Fibroblast of lung (primary cell): Measurements from ENCODE around the gene ZNF275. TPM values are rescaled to one million over a fixed set of nuclear protein-coding genes. Genes with fewer than 3 reads are reported as not detected.

Source experiments
- DNase-seq, 2 donors: peaks; one replicate each; pipeline versions ENCODE4 v3.0.0 to v3.0.0-alpha.2; 2010; ENCODE audit warnings: low read depth in 2 of 2
- H2AFZ ChIP-seq: 2 replicates; pipeline ENCODE4 v1.5.1; 2012; ENCODE audit warnings: low read length, control low read depth, inconsistent platforms
- H3K27ac ChIP-seq: 2 replicates; pipeline ENCODE4 v1.5.1; 2011; ENCODE audit warnings: low read length, control low read depth; ENCODE audit not compliant: insufficient read depth
- H3K27me3 ChIP-seq: 2 replicates; pipeline ENCODE4 v1.5.1; 2011; ENCODE audit warnings: mild to moderate bottlenecking, low read length; ENCODE audit not compliant: control insufficient read depth, insufficient read depth
- H3K36me3 ChIP-seq: 2 replicates; pipeline ENCODE4 v1.5.1; 2011; ENCODE audit warnings: low read length; ENCODE audit not compliant: control insufficient read depth, insufficient read depth
- H3K4me1 ChIP-seq: 2 replicates; pipeline ENCODE4 v1.5.1; 2011; ENCODE audit warnings: low read length; ENCODE audit not compliant: control insufficient read depth, insufficient read depth; ENCODE audit errors: extremely low read depth
- H3K4me2 ChIP-seq: 2 replicates; pipeline ENCODE4 v1.5.1; 2011; ENCODE audit warnings: low read length, control low read depth; ENCODE audit not compliant: insufficient read depth; ENCODE audit errors: extremely low read depth
- H3K4me3 ChIP-seq, 4 experiments: fragments of 200-600 bp in 1 of 4; sonication (generic) in 1 of 4; replicated peaks in 1 of 4; 2 replicates each; pipeline ENCODE4 v1.5.1; 2011 to 2016; ENCODE audit warnings: low read length in 4 of 4, low read depth in 3 of 4, mild to moderate bottlenecking in 3 of 4, control low read depth in 2 of 4, inconsistent platforms in 1 of 4, mixed read lengths in 1 of 4; ENCODE audit not compliant: insufficient read depth in 1 of 4; ENCODE audit errors: control extremely low read depth in 1 of 4
- H3K79me2 ChIP-seq: 2 replicates; pipeline ENCODE4 v1.5.1; 2012; ENCODE audit warnings: mild to moderate bottlenecking, low read length, inconsistent platforms; ENCODE audit not compliant: control insufficient read depth, insufficient read depth
- H3K9ac ChIP-seq: 2 replicates; pipeline ENCODE4 v1.5.1; 2011; ENCODE audit warnings: mild to moderate bottlenecking, low read length, control low read depth; ENCODE audit not compliant: insufficient read depth
- H3K9me3 ChIP-seq: 2 replicates; pipeline ENCODE4 v1.5.1; 2012; ENCODE audit warnings: low read depth, low read length; ENCODE audit not compliant: control insufficient read depth, insufficient read depth
- H4K20me1 ChIP-seq: 2 replicates; pipeline ENCODE4 v1.5.1; 2011; ENCODE audit warnings: low read length; ENCODE audit not compliant: control insufficient read depth, insufficient read depth; ENCODE audit errors: extremely low read depth
- CTCF ChIP-seq, 2 donors: IDR thresholded peaks in 1 of 2; conservative IDR thresholded peaks in 1 of 2; 1 replicate in 1 of 2; 2 replicates in 1 of 2; pipeline ENCODE4 v1.5.1; 2011 to 2012; ENCODE audit warnings: low read length in 2 of 2, control low read depth in 1 of 2, inconsistent platforms in 1 of 2, low read depth in 1 of 2, mild to moderate bottlenecking in 1 of 2
- EZH2 ChIP-seq: IDR thresholded peaks from 2 replicates; pipeline ENCODE4 v1.5.1; 2012; ENCODE audit warnings: low read length, control low read depth, mild to moderate bottlenecking; ENCODE audit errors: missing control alignments
- polyA plus RNA-seq, 2 donors: library from polyadenylated mRNA; depleted of rRNA in 1 of 2; stranded (reverse) in 1 of 2; unstranded in 1 of 2; fragments of >200 nt; gene quantifications; 2 replicates each; pipeline ENCODE4 v1.2.1, GENCODE V29; 2011 to 2012; ENCODE audit warnings: missing spikeins in 1 of 2
- total RNA-seq: library from RNA; depleted of rRNA; stranded (reverse); fragments of >200 nt; gene quantifications from 2 replicates; pipeline ENCODE4 v1.2.1, GENCODE V29; 2014

The ZNF275 gene
- total and polyA plus RNA-seq, 2 donors (not counting 1 experiment from before 2014, with no cell fraction given) = 6.3 to 12.2 TPM

- peaks cover 8% of the 10 kb centered on the region for H3K79me2 ChIP-seq
- TF ChIP-seq CTCF (conservative IDR thresholded peaks at IDR 0.05 in 1 of 2, IDR thresholded peaks at IDR 0.05 in 1 of 2; ENCODE audit: low read depth in 1 of 2, low read length in 2 of 2) (no peak), EZH2 (no peak)
- no peak overlapping the region for H3K9ac ChIP-seq
- no peaks in the 10 kb centered on the region for H3K9me3 ChIP-seq
- no peaks in the 10 kb centered on the region for H4K20me1 ChIP-seq
- no peak overlapping the region for H3K27ac ChIP-seq
- no peak overlapping the region for H3K4me2 ChIP-seq
- H3K4me1 ChIP-seq = no peaks in the 10 kb centered on the region
- H2AFZ ChIP-seq = no peak overlapping the region
- no peak for DNase-seq
- no peaks in the 10 kb centered on the region for H3K27me3 ChIP-seq
- no peaks in the 10 kb centered on the region for H3K36me3 ChIP-seq
- no peak overlapping the region for H3K4me3 ChIP-seq
These were observed 4.9 kb downstream of the ZNF275 start for GRCh38 chrX:153338836-153339235.

- Histone ChIP-seq H2AFZ (no peak overlapping the region), H3K9ac (no peak overlapping the region), H3K9me3 (no peaks in the 10 kb centered on the region), H3K27me3 (no peaks in the 10 kb centered on the region), H3K27ac (no peak overlapping the region), H3K36me3 (no peaks in the 10 kb centered on the region), H3K4me1 (no peaks in the 10 kb centered on the region), H4K20me1 (no peaks in the 10 kb centered on the region), H3K79me2 (peaks cover 8% of the 10 kb centered on the region), H3K4me2 (no peak overlapping the region), H3K4me3 (no peak overlapping the region)
- TF ChIP-seq EZH2 = no peak
- no peak for TF ChIP-seq CTCF (conservative IDR thresholded peaks at IDR 0.05 in 1 of 2, IDR thresholded peaks at IDR 0.05 in 1 of 2; ENCODE audit: low read depth in 1 of 2, low read length in 2 of 2)
- no peak for DNase-seq
These were observed 5.7 kb downstream of the ZNF275 start for GRCh38 chrX:153339662-153340061.

GRCh38 chrX:153340111-153340510, 6.2 kb downstream of the ZNF275 start:
- Histone ChIP-seq H3K9ac (no peak overlapping the region), H3K4me1 (no peaks in the 10 kb centered on the region)

More at GRCh38 chrX:153340111-153340510, 6.2 kb downstream of the ZNF275 start:
- no peak overlapping the region for H2AFZ ChIP-seq
- H3K79me2 ChIP-seq = peaks cover 4% of the 10 kb centered on the region
- no peaks in the 10 kb centered on the region for H3K27me3 ChIP-seq
- TF ChIP-seq EZH2 (no peak), CTCF (conservative IDR thresholded peaks at IDR 0.05 in 1 of 2, IDR thresholded peaks at IDR 0.05 in 1 of 2; ENCODE audit: low read depth in 1 of 2, low read length in 2 of 2) (no peak)
- no peaks in the 10 kb centered on the region for H4K20me1 ChIP-seq
- H3K27ac ChIP-seq = no peak overlapping the region
- H3K9me3 ChIP-seq = no peaks in the 10 kb centered on the region
- H3K36me3 ChIP-seq = no peaks in the 10 kb centered on the region
- no peak overlapping the region for H3K4me3 ChIP-seq
- DNase-seq = no peak
- no peak overlapping the region for H3K4me2 ChIP-seq
